ENCODE measurements around the gene MCM8.

MCM8 gene

GRCh38 chr20:6040958-6041807 lies 90.7 kb downstream of the MCM8 start:
- H3K4me3 ChIP-seq (ENCODE audit: low read depth, low read length) = no peak overlapping the region
- no peak for DNase-seq
- H3K27me3 ChIP-seq = no peaks in the 10 kb centered on the region
- no peaks in the 10 kb centered on the region for H3K4me1 ChIP-seq
- TF ChIP-seq, protein P1, sequence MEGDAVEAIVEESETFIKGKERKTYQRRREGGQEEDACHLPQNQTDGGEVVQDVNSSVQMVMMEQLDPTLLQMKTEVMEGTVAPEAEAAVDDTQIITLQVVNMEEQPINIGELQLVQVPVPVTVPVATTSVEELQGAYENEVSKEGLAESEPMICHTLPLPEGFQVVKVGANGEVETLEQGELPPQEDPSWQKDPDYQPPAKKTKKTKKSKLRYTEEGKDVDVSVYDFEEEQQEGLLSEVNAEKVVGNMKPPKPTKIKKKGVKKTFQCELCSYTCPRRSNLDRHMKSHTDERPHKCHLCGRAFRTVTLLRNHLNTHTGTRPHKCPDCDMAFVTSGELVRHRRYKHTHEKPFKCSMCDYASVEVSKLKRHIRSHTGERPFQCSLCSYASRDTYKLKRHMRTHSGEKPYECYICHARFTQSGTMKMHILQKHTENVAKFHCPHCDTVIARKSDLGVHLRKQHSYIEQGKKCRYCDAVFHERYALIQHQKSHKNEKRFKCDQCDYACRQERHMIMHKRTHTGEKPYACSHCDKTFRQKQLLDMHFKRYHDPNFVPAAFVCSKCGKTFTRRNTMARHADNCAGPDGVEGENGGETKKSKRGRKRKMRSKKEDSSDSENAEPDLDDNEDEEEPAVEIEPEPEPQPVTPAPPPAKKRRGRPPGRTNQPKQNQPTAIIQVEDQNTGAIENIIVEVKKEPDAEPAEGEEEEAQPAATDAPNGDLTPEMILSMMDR (IDR thresholded peaks at IDR 0.05; ENCODE audit: low read depth, low read length) = no peak
- H3K36me3 ChIP-seq = peaks cover 30% of the 10 kb centered on the region
- no peaks in the 10 kb centered on the region for H3K9me3 ChIP-seq

DNA sequence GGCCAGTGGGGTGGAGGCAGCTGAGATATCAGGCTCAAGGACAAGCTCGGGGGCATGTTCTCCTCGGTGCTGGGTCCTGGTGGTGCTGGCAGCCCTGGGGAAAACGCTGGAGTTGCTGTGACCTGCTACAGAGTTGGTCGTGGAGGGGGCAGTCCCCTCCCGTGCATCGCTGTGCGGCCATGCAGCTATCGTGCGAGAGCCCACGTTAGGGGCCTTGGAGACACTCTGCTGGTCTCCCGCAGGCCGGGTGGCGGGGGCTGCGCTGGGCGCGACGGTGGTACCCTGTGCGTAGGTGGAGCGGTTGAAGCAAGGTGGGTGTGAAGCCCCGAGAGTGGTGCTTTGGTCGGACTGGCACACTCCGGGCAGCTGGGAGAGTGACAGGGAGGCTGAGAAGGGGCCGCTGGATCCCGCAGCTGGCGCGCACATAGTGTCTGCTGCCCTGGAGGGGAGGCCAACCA lies 91.4 kb downstream of the MCM8 start:
- Histone ChIP-seq H3K36me3 (peaks cover 23% of the 10 kb centered on the region), H3K4me1 (no peaks in the 10 kb centered on the region), H3K9me3 (no peaks in the 10 kb centered on the region), H3K27me3 (no peaks in the 10 kb centered on the region), H3K4me3 (ENCODE audit: low read depth, low read length) (no peak overlapping the region)
- no peak for DNase-seq
- TF ChIP-seq, protein P1 (IDR thresholded peaks at IDR 0.05; ENCODE audit: low read depth, low read length) = no peak

DNA sequence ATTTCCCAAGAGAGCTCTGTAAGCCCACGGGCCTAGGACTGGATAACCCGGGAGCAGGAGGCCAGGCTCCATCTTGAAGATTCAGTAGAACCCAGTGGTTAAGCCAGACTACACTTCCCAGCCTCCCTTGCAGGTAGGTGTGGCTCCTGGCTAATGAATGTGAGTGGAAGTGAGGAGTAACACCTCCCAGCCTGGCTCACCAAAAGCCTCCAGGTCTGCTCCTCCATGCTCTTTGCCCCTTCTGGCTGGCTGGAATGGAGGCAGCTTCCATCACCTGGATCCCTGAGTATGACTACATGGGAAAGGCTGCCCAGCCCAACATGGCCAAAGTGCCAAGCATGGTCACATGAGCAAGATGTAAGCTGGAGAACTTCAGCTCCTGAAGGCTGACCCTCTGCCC lies 93.7 kb downstream of the MCM8 start:
- Histone ChIP-seq H3K27me3 (no peaks in the 10 kb centered on the region), H3K9me3 (no peaks in the 10 kb centered on the region)
- DNase-seq = no peak

GRCh38 chr20:6045566-6045965 lies 95.1 kb downstream of the MCM8 start:
- Histone ChIP-seq H3K27me3 (peaks cover 7% of the 10 kb centered on the region), H3K4me3 (ENCODE audit: low read depth, low read length) (no peak overlapping the region), H3K4me1 (no peaks in the 10 kb centered on the region), H3K36me3 (peaks cover 9% of the 10 kb centered on the region), H3K9me3 (no peaks in the 10 kb centered on the region)
- no peak for DNase-seq
- TF ChIP-seq, protein P1 (IDR thresholded peaks at IDR 0.05; ENCODE audit: low read depth, low read length) = no peak

More for the DNA sequence above, 93.7 kb downstream of the MCM8 start:
- H3K36me3 ChIP-seq = peaks cover 11% of the 10 kb centered on the region
- TF ChIP-seq, protein P1 (IDR thresholded peaks at IDR 0.05; ENCODE audit: low read depth, low read length) = no peak
- H3K4me1 ChIP-seq = no peaks in the 10 kb centered on the region
- no peak overlapping the region for H3K4me3 ChIP-seq (ENCODE audit: low read depth, low read length)

GRCh38 chr20:6046432-6046831 lies 96.0 kb downstream of the MCM8 start:
- TF ChIP-seq, protein P1 (IDR thresholded peaks at IDR 0.05; ENCODE audit: low read depth, low read length) = no peak
- Histone ChIP-seq H3K27me3 (peaks cover 16% of the 10 kb centered on the region), H3K4me1 (no peaks in the 10 kb centered on the region), H3K36me3 (peaks cover under 1% of the 10 kb centered on the region; the same call in 1 of the 2 replicates), H3K9me3 (no peaks in the 10 kb centered on the region), H3K4me3 (ENCODE audit: low read depth, low read length) (no peak overlapping the region)
- no peak for DNase-seq

GRCh38 chr20:6048391-6048790 lies 97.9 kb downstream of the MCM8 start:
- Histone ChIP-seq H3K36me3 (no peaks in the 10 kb centered on the region), H3K27me3 (peaks cover 35% of the 10 kb centered on the region), H3K9me3 (no peaks in the 10 kb centered on the region), H3K4me3 (ENCODE audit: low read depth, low read length) (no peak overlapping the region), H3K4me1 (no peaks in the 10 kb centered on the region)
- DNase-seq = no peak
- TF ChIP-seq, protein P1 (IDR thresholded peaks at IDR 0.05; ENCODE audit: low read depth, low read length) = no peak

Measured in BE2C (cell line).